Stimulated activated CD4-positive, alpha-beta T cell treated with anti-CD3 and anti-CD28 coated beads, Interleukin-15, amount 100 ng/mL, for 1 hour (primary cell): ENCODE measurements around the gene DCAF4.
"Not testable (repeated sequence)": the region's sequence is repeated elsewhere in the genome, so short reads cannot be mapped to it uniquely, and the experiment has no call there.

ENCODE experiments used
- DNase-seq, 2 donors: peaks; one replicate each; pipeline ENCODE4 v3.0.0-alpha.2; 2020; ENCODE audit warnings: low read depth in 1 of 2, low spot score in 1 of 2

The DCAF4 gene

GRCh38 chr14:72966038-72966437, 39.8 kb downstream of the DCAF4 start:
- DNase-seq = no peak

GRCh38 chr14:72968316-72968715, 42.1 kb downstream of the DCAF4 start:
- no peak for DNase-seq

- DNase-seq = no peak
Observed at GRCh38 chr14:72970058-72970630, 43.9 kb downstream of the DCAF4 start.

- DNase-seq = no peak
Observed at GRCh38 chr14:72970824-72971434, 44.7 kb downstream of the DCAF4 start.

GRCh38 chr14:72974661-72975060, 48.4 kb downstream of the DCAF4 start:
- DNase-seq = no peak

DNA sequence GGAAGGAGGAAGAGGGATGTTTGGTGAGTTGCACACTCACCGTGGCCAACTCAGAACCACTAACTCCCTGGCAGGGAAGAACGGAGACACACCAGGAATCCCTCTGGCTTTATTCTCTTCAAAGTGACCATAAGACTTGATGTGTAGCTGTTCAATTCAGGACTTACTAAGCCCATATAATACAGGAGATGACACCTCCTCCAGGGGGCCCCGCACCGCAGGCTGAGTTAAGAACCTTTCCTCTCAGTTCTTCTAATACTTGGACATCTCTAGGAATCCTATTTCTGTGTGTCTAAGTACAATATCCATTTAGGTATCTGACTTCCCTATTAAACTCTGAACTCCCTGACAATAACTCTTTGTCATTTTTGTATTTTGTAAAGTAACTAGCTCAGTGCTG, 49.5 kb downstream of the DCAF4 start:
- no peak for DNase-seq

GRCh38 chr14:72978856-72979255, 52.6 kb downstream of the DCAF4 start:
- DNase-seq = no peak

DNA sequence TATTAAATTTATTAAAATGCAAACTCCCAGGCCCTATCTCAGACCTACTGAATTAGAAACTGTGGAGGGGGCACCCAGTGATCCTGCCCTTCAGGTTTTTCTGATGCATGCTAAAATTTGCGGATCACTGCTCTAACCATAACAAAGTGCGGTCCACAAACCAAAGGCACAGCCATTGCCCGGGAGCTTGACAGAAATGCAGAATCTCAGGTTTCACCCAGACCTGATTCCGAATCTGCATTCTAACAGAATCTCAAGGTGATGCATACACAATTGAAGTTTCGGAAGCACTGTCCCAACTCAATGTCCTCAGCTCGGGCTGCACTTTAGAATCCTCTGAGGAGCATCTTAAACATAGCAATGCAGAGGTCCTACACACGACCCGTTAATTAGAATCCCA, 54.6 kb downstream of the DCAF4 start:
- no peak for DNase-seq

GRCh38 chr14:72982146-72982708, 56.0 kb downstream of the DCAF4 start:
- no peak for DNase-seq

- DNase-seq = no peak
Observed at GRCh38 chr14:72986214-72986613, 60.0 kb downstream of the DCAF4 start.

GRCh38 chr14:72986857-72987256, 60.6 kb downstream of the DCAF4 start:
- DNase-seq = no peak

DNA sequence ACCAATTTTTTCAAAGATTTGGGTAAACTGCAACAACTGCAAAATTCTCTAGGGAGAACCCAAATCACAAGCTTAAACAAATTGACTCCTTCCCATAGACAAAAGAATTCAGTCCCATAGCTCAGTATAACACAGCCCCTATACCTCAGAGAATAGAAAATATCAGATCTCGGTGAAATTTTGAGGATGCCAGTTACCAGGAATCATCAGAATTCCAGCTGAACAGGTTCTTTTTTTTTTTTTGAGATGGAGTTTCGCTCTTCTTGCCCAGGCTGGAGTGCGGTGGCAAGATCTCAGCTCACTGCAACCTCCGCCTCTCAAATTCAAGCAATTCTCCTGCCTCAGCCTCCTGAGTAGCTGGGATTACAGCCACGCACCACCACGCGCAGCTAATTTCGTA, 63.9 kb downstream of the DCAF4 start:
- DNase-seq = no peak

DNA sequence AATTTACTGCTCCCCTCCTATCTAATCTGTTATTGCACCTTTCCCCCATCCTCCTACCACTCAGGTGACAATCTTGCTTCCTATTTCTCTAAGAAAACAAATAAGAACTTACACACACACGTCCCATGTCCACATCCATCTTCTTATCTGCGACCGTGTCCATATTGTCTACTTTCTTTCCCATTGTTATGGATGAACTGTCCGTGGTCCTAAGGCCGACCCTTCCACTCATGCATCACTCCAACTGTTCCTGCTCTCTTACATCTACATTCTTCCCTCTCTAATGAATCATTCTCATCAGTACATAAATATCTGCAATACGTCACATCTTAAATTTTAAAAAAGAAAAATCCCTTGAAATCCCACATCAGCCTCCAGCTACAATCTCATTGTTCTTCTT, 70.7 kb downstream of the DCAF4 start:
- no peak for DNase-seq

DNA sequence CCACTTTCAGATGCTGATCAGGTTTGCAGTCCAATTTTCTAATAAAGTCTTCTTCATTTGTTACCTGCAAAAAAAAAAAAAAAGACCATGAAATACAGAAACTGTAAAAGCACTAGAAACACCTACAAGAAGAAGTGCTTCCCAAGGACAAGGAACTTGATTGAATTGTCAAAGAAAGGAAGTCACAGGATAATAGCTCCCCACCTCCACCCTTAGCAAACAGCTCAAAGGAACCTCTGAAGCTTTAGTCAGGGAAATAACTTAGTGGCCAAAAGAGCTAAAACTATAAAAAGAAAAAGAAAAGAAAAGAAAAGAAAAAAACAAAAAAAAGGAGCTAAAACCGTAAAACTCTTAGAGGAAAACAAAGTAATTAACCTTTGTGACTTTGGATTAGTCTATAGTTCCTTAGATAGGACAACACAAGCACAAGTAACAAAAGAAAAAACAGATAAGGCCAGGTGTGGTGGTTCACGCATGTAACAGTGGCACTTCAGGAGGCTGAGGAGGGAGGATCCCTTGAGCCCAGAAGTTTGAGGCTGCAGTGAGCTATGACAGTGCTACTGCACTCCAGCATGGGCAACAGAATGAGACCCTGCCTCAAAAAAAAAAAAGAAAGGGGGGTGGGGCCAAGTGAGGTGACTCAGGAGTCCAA, 72.1 kb downstream of the DCAF4 start:
- DNase-seq = no peak

- no peak for DNase-seq
Observed at GRCh38 chr14:72999316-72999715, 73.1 kb downstream of the DCAF4 start.

DNA sequence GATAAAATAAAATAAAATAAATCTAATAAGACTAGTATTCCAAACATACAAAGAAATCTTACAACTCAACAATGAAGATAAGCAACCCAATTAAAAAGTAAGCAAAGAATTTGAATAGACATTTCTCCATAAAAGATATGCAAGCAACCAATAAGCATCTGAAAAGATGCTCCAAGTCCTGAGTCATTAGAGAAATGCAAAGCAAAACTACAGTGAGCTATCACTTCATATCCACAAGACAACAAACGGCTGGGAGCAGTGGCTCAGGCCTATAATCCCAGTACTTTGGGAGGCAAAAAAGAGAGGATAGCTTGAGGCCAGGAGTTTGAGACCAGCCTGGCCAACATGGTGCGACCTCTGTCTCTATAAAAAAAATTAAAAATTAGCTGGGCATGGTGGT, 73.8 kb downstream of the DCAF4 start:
- DNase-seq = no peak

GRCh38 chr14:73003681-73004080, 77.4 kb downstream of the DCAF4 start:
- no peak for DNase-seq

GRCh38 chr14:73004641-73005040, 78.4 kb downstream of the DCAF4 start:
- not testable (repeated sequence) for DNase-seq

- no peak for DNase-seq
Observed at GRCh38 chr14:73007835-73008234, 81.6 kb downstream of the DCAF4 start.

DNA sequence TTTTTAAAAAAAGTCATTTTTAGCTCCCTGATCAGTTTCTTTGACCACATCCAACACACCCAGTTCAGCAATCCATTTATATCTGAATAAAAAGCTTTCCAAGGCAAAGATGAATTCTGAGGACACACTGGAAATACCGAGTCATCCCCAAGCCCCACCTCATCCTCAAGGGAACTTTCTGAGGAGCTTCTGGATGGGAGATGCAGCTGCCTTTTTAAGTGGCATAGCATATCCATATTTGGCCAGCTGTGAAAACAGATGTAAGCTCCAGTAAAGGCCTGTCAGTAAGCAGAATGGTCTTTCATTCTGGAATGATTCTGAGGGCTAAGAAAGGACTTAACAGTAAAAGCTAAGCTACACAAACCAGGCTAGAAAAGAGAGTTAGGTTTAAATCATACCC, 82.2 kb downstream of the DCAF4 start:
- DNase-seq = no peak
